PC-3 (cell line): ENCODE data around the gene R3HCC1L. TPM values are rescaled to one million over a fixed set of nuclear protein-coding genes. Genes with fewer than 3 reads are reported as not detected.
"Not testable (repeated sequence)": the region's sequence is repeated elsewhere in the genome, so short reads cannot be mapped to it uniquely, and the experiment has no call there.

Experiments used
- ATAC-seq: fragments of 200-7000 bp; cut with Tn5 transposase; 2 replicates; pipeline ENCODE4 v1.9.1; 2020; ENCODE audit warnings: mild to moderate bottlenecking, moderate library complexity
- BruUV-seq: library from RNA; stranded (reverse); fragments of 400-500 nt; replicated peaks from 2 replicates; lab custom pipeline; 2021; lab: Mats Ljungman, UMichigan
- CTCF ChIA-PET: fragments of 300-600 bp; sonication (Branson Sonifier 250); formaldehyde crosslinking; loops from one replicate; lab custom pipeline; 2022; ENCODE audit warnings: antibody characterized with exemption; lab: Charles Lee
- POLR2A ChIA-PET: fragments of 300-600 bp; sonication (Branson Sonifier 250); formaldehyde crosslinking; loops from one replicate; lab custom pipeline; 2022; ENCODE audit warnings: antibody characterized with exemption; ENCODE audit not compliant: unreplicated experiment; lab: Charles Lee
- DNase-seq: peaks from one replicate; pipeline ENCODE4 v3.0.0-alpha.2; 2015
- H2AFZ ChIP-seq: fragments of 300-600 bp; sonication (generic); 2 replicates; pipeline ENCODE4 v1.6.0; 2016; ENCODE audit warnings: antibody characterized with exemption, low read length
- H3F3A ChIP-seq: fragments of 300-600 bp; sonication (generic); one replicate; pipeline ENCODE4 v1.6.0; 2017; ENCODE audit warnings: antibody characterized with exemption, low read length, control low read depth, mild to moderate bottlenecking; ENCODE audit not compliant: unreplicated experiment
- H3K27ac ChIP-seq: fragments of 300-600 bp; sonication (generic); 2 replicates; pipeline ENCODE4 v1.5.1; 2016; ENCODE audit warnings: mild to moderate bottlenecking, low read length
- H3K27me3 ChIP-seq: fragments of 300-600 bp; sonication (generic); 2 replicates; pipeline ENCODE4 v1.6.1; 2016; ENCODE audit warnings: low read length, mixed read lengths
- H3K36me3 ChIP-seq: fragments of 300-600 bp; sonication (generic); 2 replicates; pipeline ENCODE4 v1.6.1; 2016; ENCODE audit warnings: low read depth, mixed run types, low read length, mixed read lengths
- H3K4me1 ChIP-seq: fragments of 300-600 bp; sonication (generic); 2 replicates; pipeline ENCODE4 v1.5.1; 2016; ENCODE audit warnings: low read length; ENCODE audit not compliant: insufficient read depth
- H3K4me2 ChIP-seq: fragments of 300-600 bp; sonication (generic); 2 replicates; pipeline ENCODE4 v1.6.0; 2016; ENCODE audit warnings: low read length
- H3K4me3 ChIP-seq: fragments of 300-600 bp; sonication (generic); 2 replicates; pipeline ENCODE4 v1.5.1; 2016; ENCODE audit warnings: mild to moderate bottlenecking, low read length, mixed read lengths
- H3K79me2 ChIP-seq: fragments of 300-600 bp; sonication (generic); 2 replicates; pipeline ENCODE4 v1.6.1; 2017; ENCODE audit warnings: low read length, mixed read lengths
- H3K9ac ChIP-seq: fragments of 300-600 bp; sonication (generic); 2 replicates; pipeline ENCODE4 v1.6.0; 2016; ENCODE audit warnings: mild to moderate bottlenecking, low read length
- H3K9me2 ChIP-seq: fragments of 300-600 bp; sonication (generic); replicated peaks from 2 replicates; pipeline ENCODE4 v1.6.1; 2016; ENCODE audit warnings: mixed run types, low read length, mixed read lengths
- H3K9me3 ChIP-seq: fragments of 300-600 bp; sonication (generic); 2 replicates; pipeline ENCODE4 v1.6.1; 2016; ENCODE audit warnings: low read length, mixed read lengths
- H4K20me1 ChIP-seq: fragments of 300-600 bp; sonication (generic); 2 replicates; pipeline ENCODE4 v1.6.1; 2016; ENCODE audit warnings: low read length, mixed read lengths
- EZH2 ChIP-seq: fragments of 300-600 bp; sonication (generic); IDR thresholded peaks from one replicate; pipeline ENCODE4 v1.6.1; 2017; ENCODE audit warnings: antibody characterized with exemption, mild to moderate bottlenecking, low read length; ENCODE audit not compliant: unreplicated experiment
- EZH2phosphoT487 ChIP-seq: fragments of 300-600 bp; sonication (generic); IDR thresholded peaks from 2 replicates; pipeline ENCODE4 v1.6.1; 2018; ENCODE audit warnings: mild to moderate bottlenecking, antibody characterized with exemption, low read length, borderline replicate concordance
- intact Hi-C: fragments of 100-400 bp; cut with micrococcal nuclease; formaldehyde crosslinking; loops from 2 replicates; pipeline ENCODE4 v1.9.0; 2023
- total RNA-seq: library from RNA; depleted of rRNA; stranded (reverse); fragments of >200 nt; gene quantifications from 2 replicates; pipeline ENCODE4 v1.2.3, GENCODE V29; 2014
- TF ChIP-seq, protein P1 (sequence below): fragments of 300-600 bp; sonication (generic); conservative IDR thresholded peaks from 2 replicates; pipeline ENCODE4 v1.5.1; 2017; ENCODE audit warnings: antibody characterized with exemption, low read depth, mild to moderate bottlenecking, low read length

Gene R3HCC1L
- total RNA-seq, 1 experiment from 2014 or later, result 15.3 TPM

DNA sequence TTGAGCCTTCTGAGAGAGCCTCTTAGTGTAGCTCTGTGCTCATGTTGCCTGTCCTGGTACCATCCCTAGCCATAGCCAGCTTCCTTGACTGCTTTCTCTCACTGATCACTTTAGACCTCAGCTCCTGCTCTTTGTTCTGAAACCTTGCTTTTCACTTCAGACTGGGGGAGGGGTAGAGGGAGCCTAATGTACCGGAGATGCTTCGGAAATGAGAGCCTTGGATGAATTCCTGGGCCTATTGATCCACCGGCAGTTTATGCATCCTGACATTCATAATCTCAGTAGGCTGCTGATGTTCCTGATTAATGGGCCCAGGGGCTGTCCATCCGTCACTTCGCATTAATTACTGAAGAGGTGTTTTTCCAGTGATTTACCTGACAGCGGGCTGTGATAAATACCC lies 38.8 kb downstream of the R3HCC1L start:
- ATAC-seq (no peak), DNase-seq (no peak)
- Histone ChIP-seq H4K20me1 (no peaks in the 10 kb centered on the region), H3K9me3 (no peaks in the 10 kb centered on the region), H3K27ac (no peak overlapping the region), H3K4me2 (no peak overlapping the region), H3K9me2 (no peaks in the 10 kb centered on the region), H3K9ac (no peak overlapping the region), H3K79me2 (no peaks in the 10 kb centered on the region), H3K4me3 (no peak overlapping the region), H3K4me1 (no peaks in the 10 kb centered on the region), H3K36me3 (no peaks in the 10 kb centered on the region; the same call in 1 of the 2 replicates), H3K27me3 (no peaks in the 10 kb centered on the region), H3F3A (no peaks in the 10 kb centered on the region), H2AFZ (no peak overlapping the region)
- ChIA-PET POLR2A (no interaction called here), CTCF (no interaction called here)
- intact Hi-C loops, result no loop called here
- no peak for TF ChIP-seq EZH2
- TF ChIP-seq, protein P1, sequence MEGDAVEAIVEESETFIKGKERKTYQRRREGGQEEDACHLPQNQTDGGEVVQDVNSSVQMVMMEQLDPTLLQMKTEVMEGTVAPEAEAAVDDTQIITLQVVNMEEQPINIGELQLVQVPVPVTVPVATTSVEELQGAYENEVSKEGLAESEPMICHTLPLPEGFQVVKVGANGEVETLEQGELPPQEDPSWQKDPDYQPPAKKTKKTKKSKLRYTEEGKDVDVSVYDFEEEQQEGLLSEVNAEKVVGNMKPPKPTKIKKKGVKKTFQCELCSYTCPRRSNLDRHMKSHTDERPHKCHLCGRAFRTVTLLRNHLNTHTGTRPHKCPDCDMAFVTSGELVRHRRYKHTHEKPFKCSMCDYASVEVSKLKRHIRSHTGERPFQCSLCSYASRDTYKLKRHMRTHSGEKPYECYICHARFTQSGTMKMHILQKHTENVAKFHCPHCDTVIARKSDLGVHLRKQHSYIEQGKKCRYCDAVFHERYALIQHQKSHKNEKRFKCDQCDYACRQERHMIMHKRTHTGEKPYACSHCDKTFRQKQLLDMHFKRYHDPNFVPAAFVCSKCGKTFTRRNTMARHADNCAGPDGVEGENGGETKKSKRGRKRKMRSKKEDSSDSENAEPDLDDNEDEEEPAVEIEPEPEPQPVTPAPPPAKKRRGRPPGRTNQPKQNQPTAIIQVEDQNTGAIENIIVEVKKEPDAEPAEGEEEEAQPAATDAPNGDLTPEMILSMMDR, result no peak
- no peak for TF ChIP-seq EZH2phosphoT487
- no TSS peak for BruUV-seq

DNA sequence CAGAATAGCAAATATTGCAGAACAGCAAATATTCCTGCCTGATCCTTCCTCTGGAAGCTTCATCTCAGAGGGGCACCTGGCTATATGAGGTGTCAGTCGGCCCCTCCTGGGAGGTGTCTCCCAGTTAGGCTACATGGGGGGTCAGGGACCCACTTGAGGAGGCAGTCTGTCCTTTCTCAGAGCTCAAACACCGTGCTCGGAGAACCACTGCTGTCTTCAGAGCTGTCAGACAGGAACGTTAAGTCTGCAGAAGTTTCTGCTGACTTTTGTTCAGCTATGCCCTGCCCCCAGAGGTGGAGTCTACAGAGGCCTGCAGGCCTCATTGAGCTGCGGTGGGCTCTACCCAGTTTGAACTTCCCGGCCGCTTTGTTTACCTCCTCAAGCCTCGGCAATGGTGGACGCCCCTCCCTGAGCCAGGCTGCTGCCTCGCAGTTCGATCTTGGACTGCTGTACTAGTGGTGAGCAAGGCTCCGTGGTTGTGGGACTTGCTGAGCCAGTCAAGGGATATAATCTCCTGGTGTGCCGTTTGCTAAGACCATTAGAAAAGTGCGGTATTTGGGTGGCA lies 48.0 kb downstream of the R3HCC1L start:
- H3K27me3 ChIP-seq, H3K9me2 ChIP-seq, ATAC-seq, H4K20me1 ChIP-seq, BruUV-seq, H3K4me2 ChIP-seq, H3K9ac ChIP-seq, H3K4me3 ChIP-seq, H3K4me1 ChIP-seq, H2AFZ ChIP-seq, H3F3A ChIP-seq, intact Hi-C loops, DNase-seq, H3K9me3 ChIP-seq, H3K79me2 ChIP-seq, H3K27ac ChIP-seq, H3K36me3 ChIP-seq, CTCF ChIA-PET, POLR2A ChIA-PET: not testable (repeated sequence)

DNA sequence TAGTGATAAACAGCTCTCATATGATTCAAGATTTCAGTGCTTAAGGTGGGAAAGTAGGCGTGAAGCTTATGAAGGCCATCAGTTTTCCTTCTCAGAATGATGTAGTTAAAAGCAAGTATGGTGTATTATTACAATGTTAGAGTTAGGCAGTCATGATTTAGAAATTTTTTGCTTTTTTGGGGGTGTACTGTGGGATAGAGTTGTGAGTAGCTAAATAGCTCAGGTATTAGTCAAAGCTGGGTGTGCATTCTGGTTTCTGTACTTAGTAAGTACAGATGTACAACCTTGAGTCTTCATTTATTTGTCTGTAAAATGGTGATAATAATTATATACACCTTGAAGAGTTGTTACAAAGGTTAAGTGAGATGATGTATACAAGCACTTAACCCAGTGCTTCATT lies 52.2 kb downstream of the R3HCC1L start:
- no peaks in the 10 kb centered on the region for H3K9me2 ChIP-seq
- no peak overlapping the region for H3K4me2 ChIP-seq
- H3K9me3 ChIP-seq, result no peaks in the 10 kb centered on the region
- H2AFZ ChIP-seq, result no peak overlapping the region
- no peaks in the 10 kb centered on the region for H4K20me1 ChIP-seq
- TF ChIP-seq EZH2phosphoT487 (no peak), EZH2 (no peak)
- TF ChIP-seq, protein P1, result no peak
- H3K4me3 ChIP-seq, result no peak overlapping the region
- H3K36me3 ChIP-seq, result peaks cover 3% of the 10 kb centered on the region; the same call in 1 of the 2 replicates
- intact Hi-C loops, result no loop called here
- H3K9ac ChIP-seq, result no peak overlapping the region
- no TSS peak for BruUV-seq
- H3K27ac ChIP-seq, result no peak overlapping the region
- DNase-seq, result no peak
- H3K4me1 ChIP-seq, result no peaks in the 10 kb centered on the region
- no peak for ATAC-seq
- no peaks in the 10 kb centered on the region for H3K79me2 ChIP-seq
- no peaks in the 10 kb centered on the region for H3K27me3 ChIP-seq
- CTCF ChIA-PET, result no interaction called here
- H3F3A ChIP-seq, result no peaks in the 10 kb centered on the region
- POLR2A ChIA-PET, result no interaction called here

DNA sequence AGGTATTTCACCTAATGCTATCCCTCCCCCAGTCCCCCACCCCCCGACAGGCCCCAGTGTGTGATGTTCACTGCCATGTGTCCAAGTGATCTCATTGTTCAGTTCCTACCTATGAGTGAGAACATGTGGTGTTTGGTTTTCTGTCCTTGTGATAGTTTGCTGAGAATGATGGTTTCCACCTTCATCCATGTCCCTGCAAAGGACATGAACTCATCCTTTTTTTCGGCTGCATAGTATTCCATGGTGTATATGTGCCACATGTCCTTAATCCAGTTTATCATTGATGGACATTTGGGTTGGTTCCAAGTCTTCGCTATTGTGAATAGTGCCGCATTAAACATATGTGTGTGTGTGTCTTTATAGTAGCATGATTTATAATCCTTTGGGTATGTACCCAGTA lies 56.3 kb downstream of the R3HCC1L start:
- ATAC-seq, H3K36me3 ChIP-seq, H3K4me1 ChIP-seq, H3K9me3 ChIP-seq, H3K9me2 ChIP-seq, BruUV-seq, intact Hi-C loops, POLR2A ChIA-PET, H3K27me3 ChIP-seq, DNase-seq, H3K79me2 ChIP-seq, H3K4me3 ChIP-seq, H3F3A ChIP-seq, H3K27ac ChIP-seq, H3K4me2 ChIP-seq, H2AFZ ChIP-seq, H4K20me1 ChIP-seq, CTCF ChIA-PET, H3K9ac ChIP-seq: not testable (repeated sequence)
